22Rv1 (cell line): Measurements from ENCODE around the gene LZTS3.
"Not testable (repeated sequence)": the region's sequence is repeated elsewhere in the genome, so short reads cannot be mapped to it uniquely, and the experiment has no call there.

Source experiments
- H3K27ac ChIP-seq: fragments of 450-650 bp; 2 replicates; pipeline ENCODE4 v1.5.1; 2017
- ZFX ChIP-seq: fragments of 450-650 bp; IDR thresholded peaks from 2 replicates; pipeline ENCODE4 v1.6.1; 2017; ENCODE audit warnings: antibody characterized with exemption, borderline replicate concordance
- TF ChIP-seq, protein P1 (sequence below): fragments of 450-650 bp; IDR thresholded peaks from 2 replicates; pipeline ENCODE4 v1.5.1; 2017; ENCODE audit warnings: mild to moderate bottlenecking

LZTS3 gene

GRCh38 chr20:3157817-3158216 lies 15.5 kb downstream of the LZTS3 start:
- H3K27ac ChIP-seq, result no peak overlapping the region
- TF ChIP-seq ZFX, result no peak
- TF ChIP-seq, protein P1, sequence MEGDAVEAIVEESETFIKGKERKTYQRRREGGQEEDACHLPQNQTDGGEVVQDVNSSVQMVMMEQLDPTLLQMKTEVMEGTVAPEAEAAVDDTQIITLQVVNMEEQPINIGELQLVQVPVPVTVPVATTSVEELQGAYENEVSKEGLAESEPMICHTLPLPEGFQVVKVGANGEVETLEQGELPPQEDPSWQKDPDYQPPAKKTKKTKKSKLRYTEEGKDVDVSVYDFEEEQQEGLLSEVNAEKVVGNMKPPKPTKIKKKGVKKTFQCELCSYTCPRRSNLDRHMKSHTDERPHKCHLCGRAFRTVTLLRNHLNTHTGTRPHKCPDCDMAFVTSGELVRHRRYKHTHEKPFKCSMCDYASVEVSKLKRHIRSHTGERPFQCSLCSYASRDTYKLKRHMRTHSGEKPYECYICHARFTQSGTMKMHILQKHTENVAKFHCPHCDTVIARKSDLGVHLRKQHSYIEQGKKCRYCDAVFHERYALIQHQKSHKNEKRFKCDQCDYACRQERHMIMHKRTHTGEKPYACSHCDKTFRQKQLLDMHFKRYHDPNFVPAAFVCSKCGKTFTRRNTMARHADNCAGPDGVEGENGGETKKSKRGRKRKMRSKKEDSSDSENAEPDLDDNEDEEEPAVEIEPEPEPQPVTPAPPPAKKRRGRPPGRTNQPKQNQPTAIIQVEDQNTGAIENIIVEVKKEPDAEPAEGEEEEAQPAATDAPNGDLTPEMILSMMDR, result no peak

DNA sequence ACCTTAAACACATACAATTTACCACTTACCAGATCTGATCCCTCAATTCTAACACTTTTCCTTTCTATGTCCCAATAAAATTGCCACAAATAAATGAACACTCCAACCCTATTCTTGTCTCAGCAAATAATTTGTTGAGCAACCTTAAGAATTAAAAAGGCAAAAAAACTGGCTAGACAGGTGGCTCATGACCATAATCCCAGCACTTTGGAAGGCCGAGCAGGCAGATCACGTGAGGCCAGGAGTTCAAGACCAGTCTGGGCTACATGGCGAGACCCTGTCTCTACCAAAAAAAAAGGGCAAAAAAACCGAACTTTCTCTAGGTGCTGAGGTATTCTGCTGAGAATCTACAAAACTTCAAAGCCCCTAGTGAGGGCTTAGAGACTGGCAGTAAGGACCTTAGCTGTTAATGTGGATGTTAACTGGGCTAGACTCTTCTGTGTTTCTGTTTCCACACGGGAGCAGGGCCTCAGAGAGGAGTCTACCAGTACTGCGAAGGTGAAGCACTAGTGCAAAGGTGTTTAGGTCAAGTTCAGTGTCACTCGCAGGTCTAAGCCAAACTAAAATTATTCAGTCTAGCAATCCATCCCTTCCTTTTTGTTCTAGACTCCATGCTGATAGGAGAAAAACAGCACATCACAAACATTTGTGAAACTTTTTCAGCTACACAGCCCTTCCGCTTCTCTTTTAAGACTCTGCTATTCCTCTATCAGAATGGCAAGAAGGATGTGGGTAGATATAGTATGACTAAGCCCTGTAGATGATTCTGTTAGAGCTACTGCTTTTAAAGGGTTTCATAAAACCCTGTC lies 16.3 kb downstream of the LZTS3 start:
- no peak overlapping the region for H3K27ac ChIP-seq
- TF ChIP-seq, protein P1, result no peak
- no peak for TF ChIP-seq ZFX

GRCh38 chr20:3152057-3152644 lies 21.2 kb downstream of the LZTS3 start:
- H3K27ac ChIP-seq, result not testable (repeated sequence)

DNA sequence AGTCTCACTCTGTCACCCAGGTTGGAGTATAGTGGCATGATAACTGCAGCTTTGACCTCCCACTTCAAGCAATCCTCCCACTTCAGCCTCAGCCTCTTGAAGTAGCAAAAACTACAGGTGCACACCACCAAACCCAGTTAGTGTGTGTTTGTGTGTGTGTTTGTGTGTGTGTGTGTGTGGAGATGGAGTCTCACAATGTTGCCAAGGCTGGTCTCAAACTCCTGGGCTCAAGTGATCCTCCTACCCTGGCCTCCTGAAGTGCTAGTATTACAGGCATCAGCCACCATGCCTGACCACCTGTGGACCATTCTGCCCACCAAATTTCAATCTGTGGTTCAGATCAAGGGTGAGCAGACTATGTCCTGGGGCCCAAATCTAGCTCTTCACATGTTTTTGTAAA lies 22.4 kb downstream of the LZTS3 start:
- no peak for TF ChIP-seq ZFX
- TF ChIP-seq, protein P1, result no peak
- H3K27ac ChIP-seq, result no peak overlapping the region

DNA sequence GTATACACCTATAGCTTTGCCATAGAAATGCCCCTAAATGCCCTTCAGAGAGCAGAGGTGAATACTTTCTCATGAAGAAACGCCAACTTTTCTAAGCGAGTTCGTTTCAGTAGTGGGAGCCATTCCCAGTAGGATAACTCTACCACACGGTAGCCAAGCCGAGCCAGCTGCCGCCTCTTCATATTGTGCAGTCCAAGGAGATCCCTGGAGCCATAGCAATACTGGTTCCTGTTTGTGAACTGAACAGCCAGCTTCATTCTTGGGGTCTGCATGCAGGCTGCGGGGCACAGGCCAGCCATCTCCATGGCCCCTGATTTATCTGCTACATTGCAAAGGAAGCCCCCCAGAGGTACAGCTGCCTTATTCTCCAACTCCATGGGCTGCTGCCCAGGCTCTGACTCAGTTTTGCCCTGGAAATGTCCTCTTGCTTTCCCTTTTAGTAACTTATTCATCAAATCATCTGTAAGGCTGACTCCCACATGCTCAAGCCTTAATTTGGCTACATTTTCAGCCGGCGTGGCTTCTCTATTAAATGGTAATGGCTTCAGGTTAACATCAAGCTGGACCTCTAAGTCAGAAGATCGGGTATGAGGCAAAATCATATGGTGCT lies 26.5 kb downstream of the LZTS3 start:
- no peak for TF ChIP-seq ZFX
- TF ChIP-seq, protein P1, result no peak

DNA sequence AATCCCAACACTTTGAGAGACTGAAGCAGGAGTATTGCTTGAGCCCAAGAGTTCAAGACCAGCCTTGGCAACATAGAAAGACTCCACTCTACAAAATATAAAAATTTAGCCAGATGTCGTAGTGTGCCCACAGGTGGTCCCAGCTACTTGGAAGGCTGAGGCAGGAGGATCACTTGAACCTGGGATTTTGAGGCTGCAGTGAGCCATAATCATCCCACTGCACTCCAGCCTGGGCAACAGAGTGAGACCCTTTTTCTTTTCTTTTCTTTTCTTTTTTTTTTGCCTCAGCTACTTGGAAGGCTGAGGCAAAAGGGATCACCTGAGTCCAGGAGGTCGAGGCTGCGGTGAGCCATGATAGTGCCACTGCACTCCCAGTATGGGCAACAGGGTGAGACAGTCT lies 31.6 kb downstream of the LZTS3 start:
- TF ChIP-seq ZFX, result no peak
- TF ChIP-seq, protein P1, result no peak
- no peak overlapping the region for H3K27ac ChIP-seq

More for the DNA sequence above, 26.5 kb downstream of the LZTS3 start:
- no peak overlapping the region for H3K27ac ChIP-seq

- H3K27ac ChIP-seq, result no peak overlapping the region
- no peak for TF ChIP-seq ZFX
- TF ChIP-seq, protein P1, result no peak
These were observed 35.9 kb downstream of the LZTS3 start for GRCh38 chr20:3137492-3137891.
